Measurements from ENCODE around the gene IL16.

Gene IL16

DNA sequence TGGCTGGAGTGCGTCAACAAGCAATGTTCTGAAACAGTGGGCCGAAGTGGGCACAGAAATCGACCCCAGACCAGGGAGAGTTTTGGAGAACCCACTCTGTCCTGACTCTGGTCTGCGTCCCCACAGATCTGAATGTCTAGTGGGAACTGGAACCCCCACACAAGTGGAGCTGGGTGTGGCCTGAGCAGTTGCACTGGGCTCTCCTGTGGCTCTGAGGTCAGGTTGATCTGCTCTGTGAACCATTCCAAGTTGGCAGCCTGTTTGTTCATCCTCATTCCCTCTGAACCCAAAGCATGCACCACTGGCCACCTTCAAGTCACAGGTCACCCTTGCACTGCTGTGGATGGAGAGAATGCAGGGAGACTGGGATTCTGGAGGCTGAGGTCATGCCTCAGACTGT is 66.8 kb downstream of the IL16 start:
- H3K4me3 ChIP-seq (ENCODE audit: insufficient read depth, low read depth, low read length, poor library complexity, severe bottlenecking) = no peak overlapping the region
- H3K27me3 ChIP-seq (replicated peaks; ENCODE audit: control insufficient read depth, insufficient read depth, low read length, poor library complexity, severe bottlenecking) = no peaks in the 10 kb centered on the region
- H3K9me3 ChIP-seq (ENCODE audit: control insufficient read depth, low read length) = no peaks in the 10 kb centered on the region
- H3K4me1 ChIP-seq (ENCODE audit: control insufficient read depth, insufficient read depth, low read length, poor library complexity, severe bottlenecking) = peaks cover 8% of the 10 kb centered on the region
- no peak for DNase-seq
- H3K27ac ChIP-seq (ENCODE audit: insufficient read depth, low read length, poor library complexity, severe bottlenecking) = no peak overlapping the region
- no peaks in the 10 kb centered on the region for H3K36me3 ChIP-seq (ENCODE audit: control insufficient read depth, insufficient read depth, low read length)

DNA sequence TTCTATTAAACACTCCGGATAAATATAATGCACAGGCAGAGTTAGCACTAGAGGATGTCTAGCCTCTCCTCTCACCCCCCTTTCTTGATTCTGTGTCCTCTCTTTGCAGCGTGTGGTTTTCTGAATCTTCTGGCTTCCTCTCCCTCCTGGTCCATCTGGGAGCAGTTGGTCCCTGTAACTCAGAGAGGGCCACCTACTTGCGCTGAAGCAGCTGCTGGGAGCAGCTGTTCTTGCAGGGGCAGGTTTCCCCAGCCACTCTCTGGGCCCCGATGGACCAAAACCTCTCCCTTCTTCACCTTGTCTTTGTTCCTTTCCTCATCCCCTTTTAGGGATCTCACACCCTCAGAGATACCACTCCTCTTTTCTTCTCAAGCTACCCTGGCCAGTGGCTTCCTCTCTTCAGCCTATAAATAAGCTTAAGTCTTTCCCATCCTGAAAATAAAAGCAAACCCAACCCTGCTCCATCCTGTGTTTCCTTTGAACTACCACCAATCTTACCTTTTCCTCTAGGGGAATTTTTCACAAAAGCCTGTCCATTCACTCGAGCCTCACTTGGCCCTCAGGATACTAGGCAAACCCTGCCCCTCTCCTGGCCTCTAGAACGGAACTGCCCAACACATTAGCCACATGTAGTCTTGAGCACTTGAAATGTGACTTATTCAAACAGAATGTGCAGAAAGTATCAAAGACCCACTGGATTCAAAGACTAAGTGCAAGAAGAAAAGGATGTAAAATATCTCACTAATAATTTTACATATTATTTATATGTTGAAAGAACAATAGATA is 67.6 kb downstream of the IL16 start:
- no peak overlapping the region for H3K27ac ChIP-seq (ENCODE audit: insufficient read depth, low read length, poor library complexity, severe bottlenecking)
- H3K9me3 ChIP-seq (ENCODE audit: control insufficient read depth, low read length) = no peaks in the 10 kb centered on the region
- H3K27me3 ChIP-seq (replicated peaks; ENCODE audit: control insufficient read depth, insufficient read depth, low read length, poor library complexity, severe bottlenecking) = no peaks in the 10 kb centered on the region
- H3K36me3 ChIP-seq (ENCODE audit: control insufficient read depth, insufficient read depth, low read length) = no peaks in the 10 kb centered on the region
- no peak overlapping the region for H3K4me3 ChIP-seq (ENCODE audit: insufficient read depth, low read depth, low read length, poor library complexity, severe bottlenecking)
- peaks cover 8% of the 10 kb centered on the region for H3K4me1 ChIP-seq (ENCODE audit: control insufficient read depth, insufficient read depth, low read length, poor library complexity, severe bottlenecking)
- DNase-seq = no peak

DNA sequence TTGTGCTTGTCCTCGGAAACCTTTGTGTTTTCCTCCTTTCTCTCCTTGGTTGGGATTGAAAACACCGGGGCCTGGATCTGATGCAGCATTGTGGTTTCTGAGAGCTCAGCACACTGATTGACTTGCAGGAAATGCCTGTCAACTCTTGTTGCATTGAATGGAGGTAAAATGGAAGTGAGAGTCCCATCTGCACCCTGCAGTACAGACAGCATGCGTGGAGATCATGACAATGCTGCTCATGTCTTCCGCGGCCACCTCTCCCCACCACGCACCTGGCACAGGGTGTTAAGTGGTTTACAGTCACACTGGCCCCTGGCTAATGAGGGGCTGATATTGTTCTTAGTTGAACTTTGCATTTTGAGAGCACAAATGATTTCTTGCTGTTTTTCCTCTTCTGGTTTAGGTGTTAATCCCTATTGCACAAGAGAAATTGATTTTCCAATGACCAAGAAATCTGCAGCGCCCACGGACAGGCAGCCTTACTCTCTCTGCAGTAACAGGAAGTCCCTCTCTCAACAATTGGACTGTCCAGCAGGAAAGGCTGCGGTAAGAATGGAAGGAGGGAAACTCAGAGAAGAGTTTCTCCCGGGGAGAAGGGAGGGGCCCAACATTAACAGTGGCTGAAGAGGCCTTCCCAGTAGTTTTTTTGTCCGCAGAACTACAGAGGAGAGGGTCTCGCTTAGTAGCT is 68.7 kb downstream of the IL16 start:
- Histone ChIP-seq H3K36me3 (ENCODE audit: control insufficient read depth, insufficient read depth, low read length) (no peaks in the 10 kb centered on the region), H3K9me3 (ENCODE audit: control insufficient read depth, low read length) (no peaks in the 10 kb centered on the region), H3K4me3 (ENCODE audit: insufficient read depth, low read depth, low read length, poor library complexity, severe bottlenecking) (no peak overlapping the region), H3K4me1 (ENCODE audit: control insufficient read depth, insufficient read depth, low read length, poor library complexity, severe bottlenecking) (peaks cover 8% of the 10 kb centered on the region), H3K27me3 (replicated peaks; ENCODE audit: control insufficient read depth, insufficient read depth, low read length, poor library complexity, severe bottlenecking) (no peaks in the 10 kb centered on the region), H3K27ac (ENCODE audit: insufficient read depth, low read length, poor library complexity, severe bottlenecking) (no peak overlapping the region)
- no peak for DNase-seq

DNA sequence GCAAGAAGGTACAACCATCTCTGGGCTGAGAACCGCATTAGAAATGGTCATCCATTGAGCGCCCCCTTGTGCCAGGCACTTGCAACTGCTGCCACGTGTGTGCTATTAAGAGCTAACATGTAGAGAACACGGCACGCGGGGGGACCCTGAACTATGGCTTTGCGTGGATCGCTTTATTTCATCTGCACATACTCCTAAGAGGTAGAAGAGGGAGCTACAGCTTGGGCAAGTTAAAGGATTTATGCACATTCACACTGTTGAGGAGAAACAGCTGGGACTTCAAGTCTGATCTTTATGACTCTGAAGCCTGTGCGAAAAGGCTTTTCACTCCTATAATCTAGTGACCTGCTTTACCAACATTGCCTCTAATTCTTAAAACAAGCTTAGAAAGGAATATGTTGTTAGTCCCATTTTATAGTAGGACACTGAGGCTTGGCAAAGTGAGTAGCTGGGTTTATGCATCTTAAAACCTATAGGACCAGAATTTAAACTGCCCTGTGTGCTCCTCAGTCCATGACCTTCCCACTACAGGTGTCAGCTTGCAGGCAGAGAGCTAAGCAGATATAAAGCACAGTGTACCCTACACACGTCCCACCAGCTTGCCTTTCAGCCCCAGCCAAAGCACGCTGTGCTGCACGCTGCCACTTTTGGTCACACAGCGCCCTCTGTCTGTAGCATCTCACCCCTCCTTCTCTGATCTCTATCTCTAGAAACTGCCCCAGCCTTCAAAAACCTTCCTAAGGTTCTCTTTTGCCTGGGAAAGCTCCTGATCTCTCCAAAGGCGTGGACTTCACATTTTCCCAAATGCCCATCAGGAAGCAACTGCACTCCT is 69.5 kb downstream of the IL16 start:
- H3K4me1 ChIP-seq (ENCODE audit: control insufficient read depth, insufficient read depth, low read length, poor library complexity, severe bottlenecking) = peaks cover 8% of the 10 kb centered on the region
- H3K9me3 ChIP-seq (ENCODE audit: control insufficient read depth, low read length) = no peaks in the 10 kb centered on the region
- no peak overlapping the region for H3K27ac ChIP-seq (ENCODE audit: insufficient read depth, low read length, poor library complexity, severe bottlenecking)
- DNase-seq = peak; percentile 45 to 69 (median 55)
- peak overlapping the region; percentile 6 for H3K4me3 ChIP-seq (ENCODE audit: insufficient read depth, low read depth, low read length, poor library complexity, severe bottlenecking)
- H3K27me3 ChIP-seq (replicated peaks; ENCODE audit: control insufficient read depth, insufficient read depth, low read length, poor library complexity, severe bottlenecking) = no peaks in the 10 kb centered on the region
- no peaks in the 10 kb centered on the region for H3K36me3 ChIP-seq (ENCODE audit: control insufficient read depth, insufficient read depth, low read length)

DNA sequence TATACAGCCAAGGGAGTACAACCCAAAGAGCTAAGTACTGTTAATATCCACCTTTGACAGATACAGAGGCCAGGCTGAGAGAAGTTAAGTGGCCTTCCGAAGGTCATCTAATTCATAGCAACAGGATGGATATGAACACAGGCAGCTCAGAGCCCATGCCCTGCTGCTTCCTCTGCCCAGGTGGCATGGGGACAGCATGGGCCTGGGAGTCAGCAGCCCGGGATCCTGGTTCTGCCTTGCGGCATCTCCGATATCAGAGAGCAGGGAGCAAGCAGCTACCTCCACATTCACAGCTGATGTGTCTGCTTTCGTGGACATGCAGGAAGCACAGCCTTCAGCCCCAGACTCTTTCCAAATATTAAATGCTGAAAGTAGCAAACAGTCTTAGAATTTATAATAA is 71.7 kb downstream of the IL16 start:
- H3K36me3 ChIP-seq (ENCODE audit: control insufficient read depth, insufficient read depth, low read length) = no peaks in the 10 kb centered on the region

DNA sequence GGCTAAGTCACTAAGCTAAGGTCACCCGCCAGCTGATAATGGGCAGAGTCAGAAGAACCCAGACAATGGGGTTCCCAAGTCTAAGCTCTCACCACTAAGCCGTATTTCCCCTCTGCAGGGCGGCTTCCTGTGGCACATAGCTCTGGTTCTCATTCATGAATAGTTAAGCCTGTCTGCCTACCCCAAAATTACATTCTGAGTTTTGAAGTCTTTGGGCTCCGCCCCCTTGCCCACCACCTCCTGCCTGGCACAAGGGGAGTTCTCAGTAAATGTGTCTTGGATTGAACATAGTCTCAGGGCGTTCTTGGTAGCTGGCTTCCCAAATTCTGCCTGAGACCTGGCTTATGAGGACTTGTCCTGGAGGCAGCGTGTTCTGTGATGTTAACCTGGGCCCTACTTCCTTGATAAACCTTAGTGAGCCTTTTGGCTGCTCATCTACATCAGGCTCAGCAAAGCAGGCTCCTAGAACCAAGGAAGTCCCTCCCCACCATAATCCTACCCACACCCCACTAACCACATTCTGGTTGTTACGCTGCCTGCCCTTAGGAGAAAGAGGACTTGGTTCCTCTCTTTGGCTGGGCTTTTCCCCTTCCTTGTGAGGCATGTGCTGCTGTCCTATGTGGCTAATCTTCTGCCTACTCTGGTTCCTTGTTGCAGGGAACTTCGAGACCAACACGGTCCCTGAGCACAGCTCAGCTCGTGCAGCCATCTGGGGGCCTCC is 72.4 kb downstream of the IL16 start:
- H3K4me1 ChIP-seq (ENCODE audit: control insufficient read depth, insufficient read depth, low read length, poor library complexity, severe bottlenecking) = peaks cover 8% of the 10 kb centered on the region
- no peak overlapping the region for H3K27ac ChIP-seq (ENCODE audit: insufficient read depth, low read length, poor library complexity, severe bottlenecking)
- H3K9me3 ChIP-seq (ENCODE audit: control insufficient read depth, low read length) = no peaks in the 10 kb centered on the region
- DNase-seq = no peak
- no peaks in the 10 kb centered on the region for H3K27me3 ChIP-seq (replicated peaks; ENCODE audit: control insufficient read depth, insufficient read depth, low read length, poor library complexity, severe bottlenecking)
- H3K36me3 ChIP-seq (ENCODE audit: control insufficient read depth, insufficient read depth, low read length) = no peaks in the 10 kb centered on the region
- H3K4me3 ChIP-seq (ENCODE audit: insufficient read depth, low read depth, low read length, poor library complexity, severe bottlenecking) = no peak overlapping the region

More for the DNA sequence above, 71.7 kb downstream of the IL16 start:
- Histone ChIP-seq H3K9me3 (ENCODE audit: control insufficient read depth, low read length) (no peaks in the 10 kb centered on the region), H3K27me3 (replicated peaks; ENCODE audit: control insufficient read depth, insufficient read depth, low read length, poor library complexity, severe bottlenecking) (no peaks in the 10 kb centered on the region), H3K27ac (ENCODE audit: insufficient read depth, low read length, poor library complexity, severe bottlenecking) (no peak overlapping the region), H3K4me3 (ENCODE audit: insufficient read depth, low read depth, low read length, poor library complexity, severe bottlenecking) (no peak overlapping the region), H3K4me1 (ENCODE audit: control insufficient read depth, insufficient read depth, low read length, poor library complexity, severe bottlenecking) (peaks cover 8% of the 10 kb centered on the region)
- no peak for DNase-seq

DNA sequence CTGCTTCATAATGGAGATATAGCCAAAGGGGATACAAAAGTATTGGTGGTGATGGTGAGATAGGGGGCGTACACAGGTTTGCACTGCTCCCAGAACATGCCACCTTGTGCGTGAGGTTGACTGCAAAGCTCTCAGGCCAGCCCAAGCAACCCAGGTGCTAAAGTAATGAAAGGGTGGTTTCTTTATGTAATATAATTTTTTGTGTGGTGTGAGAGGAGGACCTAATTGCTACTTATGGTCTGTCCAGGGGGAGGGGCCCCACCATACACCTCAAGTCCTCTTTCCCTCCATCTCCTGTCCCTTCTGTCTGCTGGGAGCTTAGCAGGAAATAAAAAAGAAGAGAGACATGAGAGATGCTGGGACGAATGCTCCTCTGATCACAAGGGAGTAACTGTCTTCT is 73.5 kb downstream of the IL16 start:
- H3K4me1 ChIP-seq (ENCODE audit: control insufficient read depth, insufficient read depth, low read length, poor library complexity, severe bottlenecking) = peaks cover 8% of the 10 kb centered on the region
- no peaks in the 10 kb centered on the region for H3K9me3 ChIP-seq (ENCODE audit: control insufficient read depth, low read length)
- H3K27ac ChIP-seq (ENCODE audit: insufficient read depth, low read length, poor library complexity, severe bottlenecking) = no peak overlapping the region
- H3K36me3 ChIP-seq (ENCODE audit: control insufficient read depth, insufficient read depth, low read length) = no peaks in the 10 kb centered on the region
- no peaks in the 10 kb centered on the region for H3K27me3 ChIP-seq (replicated peaks; ENCODE audit: control insufficient read depth, insufficient read depth, low read length, poor library complexity, severe bottlenecking)
- H3K4me3 ChIP-seq (ENCODE audit: insufficient read depth, low read depth, low read length, poor library complexity, severe bottlenecking) = no peak overlapping the region
- no peak for DNase-seq

DNA sequence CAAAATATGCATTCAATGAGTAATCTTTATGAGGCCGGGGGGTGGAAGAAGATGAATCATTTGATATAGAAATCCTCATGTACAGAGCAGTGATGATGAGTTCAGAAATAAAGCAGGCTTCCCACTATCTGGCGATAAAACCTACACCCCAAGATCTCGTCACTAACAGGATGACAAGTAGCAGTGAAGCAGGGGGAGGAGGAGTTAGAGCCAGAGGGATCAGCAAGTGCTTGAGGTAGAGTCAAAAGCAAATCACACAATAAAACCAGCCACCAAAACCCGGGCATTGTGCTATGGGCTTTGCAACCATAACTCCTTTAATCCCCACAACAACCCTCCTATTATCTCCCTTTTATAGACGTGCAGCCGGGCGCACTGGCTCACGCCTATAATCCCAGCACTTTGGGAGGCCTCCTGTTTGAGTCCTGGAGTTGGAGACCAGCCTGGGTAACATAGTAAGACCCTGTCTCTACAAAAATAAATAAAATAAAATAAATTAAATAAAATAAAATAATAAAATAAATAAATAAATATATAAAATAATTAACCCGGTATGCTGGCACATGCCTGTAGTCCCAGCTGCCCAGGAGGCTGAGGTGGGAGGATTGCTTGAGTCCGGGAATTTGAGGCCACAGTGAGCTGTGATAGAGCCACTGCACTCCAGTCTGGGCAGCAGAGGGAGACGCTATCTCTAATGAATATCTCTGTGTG is 74.3 kb downstream of the IL16 start:
- no peaks in the 10 kb centered on the region for H3K36me3 ChIP-seq (ENCODE audit: control insufficient read depth, insufficient read depth, low read length)
- DNase-seq = no peak
- H3K4me1 ChIP-seq (ENCODE audit: control insufficient read depth, insufficient read depth, low read length, poor library complexity, severe bottlenecking) = peaks cover 8% of the 10 kb centered on the region
- H3K4me3 ChIP-seq (ENCODE audit: insufficient read depth, low read depth, low read length, poor library complexity, severe bottlenecking) = no peak overlapping the region
- no peaks in the 10 kb centered on the region for H3K9me3 ChIP-seq (ENCODE audit: control insufficient read depth, low read length)
- no peaks in the 10 kb centered on the region for H3K27me3 ChIP-seq (replicated peaks; ENCODE audit: control insufficient read depth, insufficient read depth, low read length, poor library complexity, severe bottlenecking)
- no peak overlapping the region for H3K27ac ChIP-seq (ENCODE audit: insufficient read depth, low read length, poor library complexity, severe bottlenecking)

All from effector memory CD4-positive, alpha-beta T cell (primary cell).